ENCODE measurements around the gene MEI1.

MEI1 gene

GRCh38 chr22:41810022-41810421, 110.7 kb downstream of the MEI1 start:
- H3K27ac ChIP-seq = no peak overlapping the region
- TF ChIP-seq, protein P1, sequence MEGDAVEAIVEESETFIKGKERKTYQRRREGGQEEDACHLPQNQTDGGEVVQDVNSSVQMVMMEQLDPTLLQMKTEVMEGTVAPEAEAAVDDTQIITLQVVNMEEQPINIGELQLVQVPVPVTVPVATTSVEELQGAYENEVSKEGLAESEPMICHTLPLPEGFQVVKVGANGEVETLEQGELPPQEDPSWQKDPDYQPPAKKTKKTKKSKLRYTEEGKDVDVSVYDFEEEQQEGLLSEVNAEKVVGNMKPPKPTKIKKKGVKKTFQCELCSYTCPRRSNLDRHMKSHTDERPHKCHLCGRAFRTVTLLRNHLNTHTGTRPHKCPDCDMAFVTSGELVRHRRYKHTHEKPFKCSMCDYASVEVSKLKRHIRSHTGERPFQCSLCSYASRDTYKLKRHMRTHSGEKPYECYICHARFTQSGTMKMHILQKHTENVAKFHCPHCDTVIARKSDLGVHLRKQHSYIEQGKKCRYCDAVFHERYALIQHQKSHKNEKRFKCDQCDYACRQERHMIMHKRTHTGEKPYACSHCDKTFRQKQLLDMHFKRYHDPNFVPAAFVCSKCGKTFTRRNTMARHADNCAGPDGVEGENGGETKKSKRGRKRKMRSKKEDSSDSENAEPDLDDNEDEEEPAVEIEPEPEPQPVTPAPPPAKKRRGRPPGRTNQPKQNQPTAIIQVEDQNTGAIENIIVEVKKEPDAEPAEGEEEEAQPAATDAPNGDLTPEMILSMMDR (IDR thresholded peaks at IDR 0.05) = no peak
- TF ChIP-seq ZFX (IDR thresholded peaks at IDR 0.05; ENCODE audit: borderline replicate concordance) = no peak

DNA sequence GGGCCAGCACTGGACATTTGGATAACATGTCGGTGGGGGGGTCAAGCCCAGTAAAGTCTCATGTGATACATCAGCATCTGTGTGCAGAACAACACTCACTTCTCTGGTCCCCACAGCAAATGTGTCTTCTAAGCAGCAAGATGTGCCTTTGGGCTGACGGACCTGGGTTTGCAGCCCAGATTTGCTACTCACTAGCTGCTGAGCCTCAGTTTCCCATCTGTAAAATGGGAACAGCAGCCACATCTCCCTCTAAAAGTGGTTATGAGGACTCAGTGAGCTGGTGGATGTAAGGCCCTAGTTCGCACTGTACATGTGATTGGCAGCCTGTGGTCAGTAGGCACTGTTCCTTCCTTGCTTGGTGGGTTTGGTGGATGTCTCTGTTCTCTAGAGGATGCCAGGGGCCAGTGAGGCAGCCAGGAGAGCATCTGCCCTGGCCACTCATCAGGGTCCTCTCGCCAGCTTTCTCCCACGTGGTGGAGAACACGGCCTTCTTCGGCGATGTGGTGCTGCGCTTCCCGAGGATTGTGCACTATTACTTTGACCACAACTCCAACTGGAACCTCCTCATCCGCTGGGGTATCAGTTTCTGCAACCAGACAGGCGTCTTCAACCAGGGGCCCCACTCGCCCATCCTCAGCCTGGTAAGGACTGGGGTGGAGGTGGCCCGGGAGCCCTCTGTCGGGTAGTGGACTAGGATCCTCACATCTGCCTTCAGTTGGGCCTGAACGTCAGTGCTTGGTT, 113.7 kb downstream of the MEI1 start:
- no peak overlapping the region for H3K27ac ChIP-seq
- no peak for TF ChIP-seq ZFX (IDR thresholded peaks at IDR 0.05; ENCODE audit: borderline replicate concordance)
- TF ChIP-seq, protein P1 (IDR thresholded peaks at IDR 0.05) = no peak

DNA sequence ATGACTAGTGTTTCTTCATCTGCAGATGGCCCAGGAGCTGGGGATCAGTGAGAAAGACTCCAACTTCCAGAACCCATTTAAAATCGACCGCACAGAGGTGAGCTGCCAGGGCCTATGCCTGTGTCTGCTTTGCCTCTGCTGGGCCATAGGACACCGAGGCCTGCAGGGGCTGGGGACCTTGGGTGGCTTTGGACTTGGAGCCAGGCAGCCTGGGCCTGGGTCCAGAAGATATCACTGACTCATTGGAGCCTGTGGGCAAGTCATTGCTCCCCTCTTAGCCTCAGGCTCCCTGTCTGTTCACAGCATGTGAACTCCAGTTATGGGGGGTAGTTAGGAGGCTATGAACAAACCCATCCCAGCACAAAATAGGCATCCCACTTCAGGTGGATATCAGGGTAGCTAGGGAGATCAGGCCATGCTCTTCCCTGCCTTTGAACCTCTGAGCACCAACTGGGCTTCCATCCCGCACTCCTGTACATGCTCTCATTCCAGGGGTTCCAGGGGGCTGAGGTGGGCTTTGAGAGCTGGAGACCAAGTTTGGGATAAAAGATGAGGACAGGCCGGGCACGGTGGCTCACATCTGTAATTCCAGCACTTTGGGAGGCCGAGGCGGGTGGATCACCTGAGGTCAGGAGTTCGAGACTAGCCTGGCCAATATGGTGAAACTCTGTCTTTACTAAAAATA, 114.6 kb downstream of the MEI1 start:
- no peak for TF ChIP-seq ZFX (IDR thresholded peaks at IDR 0.05; ENCODE audit: borderline replicate concordance)
- TF ChIP-seq, protein P1 (IDR thresholded peaks at IDR 0.05) = no peak
- H3K27ac ChIP-seq = no peak overlapping the region

DNA sequence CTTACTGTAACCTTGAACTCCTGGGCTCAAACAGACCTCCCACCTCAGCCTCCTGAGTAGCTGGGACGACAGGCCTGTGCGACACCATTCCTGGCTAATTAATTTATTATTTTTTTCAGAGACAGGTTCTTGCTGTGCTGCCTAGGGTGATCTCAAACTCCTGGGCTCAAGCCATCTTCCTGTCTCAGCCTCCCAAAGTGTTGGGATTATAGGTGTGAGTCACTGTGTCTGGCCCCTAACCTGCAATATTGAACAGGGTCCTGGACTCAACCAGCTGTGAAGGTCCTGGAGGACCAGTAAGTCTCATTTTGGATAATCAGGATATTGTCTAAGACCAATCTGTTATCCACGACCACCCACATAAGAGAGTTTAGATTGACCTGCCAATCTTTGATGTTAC, 116.4 kb downstream of the MEI1 start:
- TF ChIP-seq ZFX (IDR thresholded peaks at IDR 0.05; ENCODE audit: borderline replicate concordance) = no peak
- TF ChIP-seq, protein P1 (IDR thresholded peaks at IDR 0.05) = no peak

GRCh38 chr22:41816241-41816640, 116.9 kb downstream of the MEI1 start:
- no peak overlapping the region for H3K27ac ChIP-seq
- TF ChIP-seq ZFX (IDR thresholded peaks at IDR 0.05; ENCODE audit: borderline replicate concordance) = no peak
- TF ChIP-seq, protein P1 (IDR thresholded peaks at IDR 0.05) = no peak

More for the DNA sequence above, 116.4 kb downstream of the MEI1 start:
- no peak overlapping the region for H3K27ac ChIP-seq

- TF ChIP-seq, protein P1 (IDR thresholded peaks at IDR 0.05) = no peak
- TF ChIP-seq ZFX (IDR thresholded peaks at IDR 0.05; ENCODE audit: borderline replicate concordance) = no peak
- no peak overlapping the region for H3K27ac ChIP-seq
Observed at GRCh38 chr22:41816871-41817270, 117.6 kb downstream of the MEI1 start.

DNA sequence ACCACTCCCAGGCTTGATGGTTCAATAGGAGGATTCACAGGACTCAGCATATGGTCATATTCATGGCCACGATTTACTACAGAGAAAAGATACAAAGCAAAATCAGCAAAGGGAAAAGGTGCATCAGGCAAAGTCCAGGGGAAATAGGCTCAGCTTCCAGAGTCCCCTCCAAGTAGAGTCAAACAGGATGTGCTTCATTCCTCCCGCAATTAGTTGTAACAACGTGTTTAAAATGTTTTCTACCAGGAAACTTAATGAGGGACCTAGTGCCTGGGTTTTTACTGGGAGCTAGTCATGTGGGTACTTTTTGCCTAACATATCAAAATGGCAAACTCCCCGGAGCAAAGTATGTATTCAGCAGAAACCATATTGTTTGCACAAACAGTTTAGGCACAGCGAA, 118.7 kb downstream of the MEI1 start:
- TF ChIP-seq, protein P1 (IDR thresholded peaks at IDR 0.05) = no peak
- TF ChIP-seq ZFX (IDR thresholded peaks at IDR 0.05; ENCODE audit: borderline replicate concordance) = no peak
- H3K27ac ChIP-seq = no peak overlapping the region

Measured in 22Rv1 (cell line).